Activated T-cell treated with anti-CD3 and anti-CD28 coated beads for 4 hours (primary cell): Measurements from ENCODE around the gene DRC3.
"Not testable (repeated sequence)": the region's sequence is repeated elsewhere in the genome, so short reads cannot be mapped to it uniquely, and the experiment has no call there.

Experiments
- DNase-seq: peaks from one replicate; pipeline ENCODE4 v3.0.0-alpha.2; 2020

Gene DRC3

DNA sequence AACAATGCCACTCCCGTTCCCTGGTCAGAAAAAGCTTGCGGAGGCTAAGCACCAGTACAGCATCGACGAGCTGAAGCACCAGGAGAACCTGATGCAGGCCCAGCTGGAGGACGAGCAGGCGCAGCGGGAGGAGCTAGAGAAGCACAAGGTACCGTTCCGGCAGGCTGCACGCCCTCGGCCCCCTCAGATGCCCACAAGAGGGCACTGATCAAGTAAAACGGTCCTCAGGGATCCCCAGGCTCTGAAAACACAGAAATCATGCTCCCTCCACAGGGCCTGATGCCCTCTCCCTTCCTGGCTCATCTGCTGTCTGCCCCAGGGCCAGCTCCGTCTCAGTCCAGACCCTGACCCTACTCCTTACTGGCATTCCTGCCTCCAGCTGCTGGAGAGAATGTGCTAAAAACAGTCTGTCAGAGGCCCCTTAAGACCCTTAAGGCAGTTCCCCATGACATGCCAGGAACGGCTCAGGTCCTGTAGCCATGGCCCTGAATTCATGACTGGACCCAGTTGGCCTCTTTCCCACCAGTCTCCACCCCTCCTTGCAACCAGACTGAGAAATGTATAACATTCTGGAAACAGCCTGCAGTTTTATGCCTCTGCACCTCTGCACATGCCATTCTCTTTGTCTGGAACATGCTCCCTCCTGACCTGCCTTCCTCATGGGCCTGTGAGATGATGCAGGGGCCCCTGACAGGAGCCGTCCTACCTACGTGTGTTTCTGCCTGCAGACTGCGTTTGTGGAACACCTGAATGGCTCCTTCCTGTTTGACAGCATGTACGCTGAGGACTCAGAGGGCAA is 21.8 kb downstream of the DRC3 start:
- no peak for DNase-seq

GRCh38 chr17:17995887-17996286 is 23.2 kb downstream of the DRC3 start:
- DNase-seq = not testable (repeated sequence)

- no peak for DNase-seq
Measured at GRCh38 chr17:17998934-17999333, 26.3 kb downstream of the DRC3 start.

DNA sequence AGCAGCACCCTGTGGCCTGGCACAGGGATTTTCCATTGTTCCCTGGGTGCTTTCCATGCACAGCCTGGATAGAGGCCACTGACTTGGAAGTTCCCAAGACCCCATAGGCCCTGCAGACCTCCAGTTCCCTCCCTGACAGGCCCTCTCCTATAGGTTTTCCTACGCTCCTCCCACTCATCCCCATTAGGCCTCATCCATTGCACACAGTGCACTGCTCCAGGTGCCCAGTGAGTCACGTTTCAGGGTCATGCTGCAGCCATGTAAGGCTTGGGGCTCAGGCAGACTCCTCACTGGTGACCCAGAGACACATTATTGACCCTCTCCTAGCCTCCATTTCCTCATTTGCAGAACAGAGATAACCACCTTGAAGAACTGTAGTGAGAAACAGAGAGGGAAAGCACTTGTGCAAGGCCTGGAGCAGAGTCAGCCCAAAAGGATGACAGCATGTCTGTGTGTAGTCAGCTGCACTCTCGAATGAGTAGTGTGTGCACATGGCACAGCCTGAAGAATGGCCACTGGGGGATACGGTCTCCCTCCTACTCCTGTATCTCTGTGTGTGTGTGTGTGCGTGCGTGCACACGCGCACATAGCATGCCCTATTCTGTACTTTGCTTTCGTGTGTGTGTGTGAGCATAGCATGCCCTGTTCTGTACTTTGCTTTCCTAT is 26.8 kb downstream of the DRC3 start:
- no peak for DNase-seq

- DNase-seq = no peak
Measured at GRCh38 chr17:18000030-18000408, 27.4 kb downstream of the DRC3 start.

DNA sequence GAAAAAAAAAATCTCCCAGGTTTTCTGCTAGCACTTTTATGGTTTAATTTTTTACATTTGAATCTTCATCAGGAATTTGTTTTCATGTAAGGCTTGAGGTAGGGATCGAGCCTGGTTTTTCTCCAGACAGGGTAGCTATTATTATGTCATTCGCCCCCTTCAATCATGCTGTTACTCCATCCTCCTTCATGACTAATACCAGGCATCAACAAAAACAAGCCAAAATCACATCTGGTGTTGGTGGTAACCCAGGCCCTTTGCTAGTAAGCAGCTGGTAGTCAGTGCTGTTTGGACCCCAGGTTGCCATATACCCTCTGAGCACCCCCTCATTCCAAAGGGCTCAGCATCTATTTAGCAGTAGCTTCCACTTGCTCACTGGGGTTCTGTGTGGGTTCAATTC is 29.5 kb downstream of the DRC3 start:
- no peak for DNase-seq

GRCh38 chr17:18004345-18004744 is 31.7 kb downstream of the DRC3 start:
- no peak for DNase-seq

DNA sequence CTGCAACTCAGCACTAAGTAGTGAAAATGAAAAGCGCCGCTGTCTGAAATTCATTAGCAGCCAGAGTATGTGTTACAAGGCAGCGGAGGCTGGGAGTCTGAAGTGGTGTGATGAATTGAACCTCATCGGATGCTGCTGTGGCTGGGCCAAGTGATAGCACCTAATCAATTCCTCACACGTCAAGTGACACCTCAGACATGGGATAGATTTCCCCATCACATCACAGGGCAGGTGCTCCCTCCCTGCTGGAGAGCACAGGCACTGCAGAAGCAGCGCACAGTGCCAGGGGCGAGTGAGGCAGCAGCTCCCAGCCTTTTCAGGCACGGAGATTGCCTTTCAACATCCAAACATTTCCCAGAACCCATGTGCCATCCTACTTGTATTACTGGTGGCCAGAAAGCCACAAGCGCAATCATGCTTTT is 32.2 kb downstream of the DRC3 start:
- no peak for DNase-seq

GRCh38 chr17:18005496-18005895 is 32.8 kb downstream of the DRC3 start:
- DNase-seq = no peak

DNA sequence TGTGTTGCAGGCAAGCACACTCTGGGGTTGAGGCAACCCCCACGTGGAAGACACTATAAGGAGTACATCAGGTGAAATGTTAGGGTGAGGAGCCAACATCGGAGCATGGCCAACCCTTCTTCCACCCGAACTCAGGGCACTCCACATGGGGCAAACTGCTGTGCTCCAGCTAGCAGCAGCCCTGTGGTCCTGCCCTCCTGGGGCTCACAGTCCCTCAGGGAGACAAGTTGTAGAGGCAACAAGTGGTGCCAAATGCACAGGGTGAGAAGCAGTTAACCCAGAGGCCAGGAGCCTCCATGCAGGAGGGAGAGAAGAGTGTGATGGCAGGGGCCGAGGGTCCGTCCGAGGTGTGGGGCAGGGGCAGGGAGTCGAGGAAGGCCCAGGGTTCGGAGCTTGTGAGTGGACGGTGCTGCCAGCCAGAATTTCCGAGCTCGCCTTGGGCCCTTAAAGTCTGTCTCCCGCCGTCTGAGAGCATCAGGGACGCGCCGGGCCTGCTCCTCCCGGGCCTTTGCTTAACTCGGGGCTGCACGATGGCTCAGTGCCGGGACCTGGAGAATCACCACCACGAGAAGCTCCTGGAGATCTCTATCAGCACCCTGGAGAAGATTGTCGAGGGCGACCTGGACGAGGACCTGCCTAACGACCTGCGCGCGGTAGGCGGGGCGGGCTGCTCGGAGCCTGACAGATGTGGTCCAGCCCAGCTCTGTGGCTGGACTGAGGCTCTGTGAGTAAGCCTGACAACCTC is 34.0 kb downstream of the DRC3 start:
- DNase-seq = no peak

GRCh38 chr17:18008496-18009268 is 36.0 kb downstream of the DRC3 start:
- DNase-seq = no peak

GRCh38 chr17:18009609-18010420 is 37.2 kb downstream of the DRC3 start:
- no peak for DNase-seq

DNA sequence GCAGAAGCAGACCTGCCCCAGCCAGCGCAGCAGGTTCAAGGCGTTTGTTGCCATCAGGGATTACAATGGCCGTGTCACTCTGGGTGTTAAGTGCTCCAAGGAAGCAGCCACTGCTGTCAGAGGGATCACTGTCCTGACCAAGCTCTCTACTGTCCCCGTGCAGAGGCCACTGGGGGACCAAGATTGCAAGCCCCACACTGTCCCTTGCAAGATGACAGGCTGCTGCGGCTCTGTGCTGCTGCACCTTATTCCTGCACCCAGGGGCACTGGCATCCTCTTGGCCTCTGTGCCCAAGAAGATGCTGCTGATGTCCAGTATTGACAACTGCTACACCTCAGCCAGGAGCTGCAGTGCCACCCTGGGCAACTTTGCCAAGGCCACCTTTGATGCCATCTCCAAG is 38.6 kb downstream of the DRC3 start:
- no peak for DNase-seq

DNA sequence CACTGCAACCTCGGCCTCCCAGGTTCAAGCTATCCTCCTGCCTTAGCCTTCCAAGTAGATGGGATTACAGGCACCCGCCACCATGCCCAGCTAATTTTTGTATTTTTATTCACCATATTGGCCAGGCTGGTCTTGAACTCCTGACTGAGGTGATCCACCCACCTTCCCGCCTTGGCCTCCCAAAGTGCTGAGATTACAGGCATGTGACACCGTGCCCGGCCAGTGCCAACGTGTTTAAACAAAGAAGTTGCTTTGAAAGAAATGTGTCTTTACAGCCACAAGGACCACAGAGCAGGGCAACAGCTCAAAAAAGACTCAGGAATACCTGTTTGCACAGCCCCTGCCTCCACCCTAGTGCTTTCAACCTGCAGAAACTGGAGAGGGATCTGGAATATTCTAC is 41.3 kb downstream of the DRC3 start:
- no peak for DNase-seq

GRCh38 chr17:18015593-18015992 is 42.9 kb downstream of the DRC3 start:
- no peak for DNase-seq

- DNase-seq = no peak
Measured at GRCh38 chr17:18016426-18016825, 43.8 kb downstream of the DRC3 start.

- no peak for DNase-seq
Measured at GRCh38 chr17:18017958-18018357, 45.3 kb downstream of the DRC3 start.

GRCh38 chr17:18018411-18018921 is 45.8 kb downstream of the DRC3 start:
- DNase-seq = no peak

GRCh38 chr17:18019838-18020154 is 47.1 kb downstream of the DRC3 start:
- no peak for DNase-seq

GRCh38 chr17:18020971-18021370 is 48.3 kb downstream of the DRC3 start:
- DNase-seq = no peak

DNA sequence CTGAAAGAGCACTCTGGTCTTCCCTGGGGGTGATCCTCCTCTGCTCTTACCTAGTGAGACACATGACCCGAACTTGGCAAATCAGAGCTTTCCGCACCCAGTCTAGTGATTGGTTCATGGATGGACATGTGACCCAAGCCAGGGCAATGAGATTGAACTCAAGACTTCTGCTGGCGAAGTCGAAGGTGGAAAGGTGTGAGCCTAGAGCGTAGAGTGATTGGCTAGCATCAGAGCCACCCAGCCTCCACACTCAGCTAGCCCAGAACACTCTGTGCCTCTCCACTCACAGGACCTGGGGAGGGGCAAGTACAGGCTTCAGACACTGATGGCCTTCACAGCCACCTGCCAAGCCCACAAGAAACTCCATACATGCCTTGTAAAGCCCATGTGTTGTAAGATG is 48.7 kb downstream of the DRC3 start:
- DNase-seq = no peak
